ENCODE data around the gene SLC35F1. TPM values are rescaled to one million over a fixed set of nuclear protein-coding genes. Genes with fewer than 3 reads are reported as not detected.

SLC35F1 gene
- total and polyA plus RNA-seq, 9 of the 15 experiments (the other 6 are each of a cell fraction or from before 2014, with no cell fraction given), result 0.03 to 0.06 TPM; not detected in 7

DNA sequence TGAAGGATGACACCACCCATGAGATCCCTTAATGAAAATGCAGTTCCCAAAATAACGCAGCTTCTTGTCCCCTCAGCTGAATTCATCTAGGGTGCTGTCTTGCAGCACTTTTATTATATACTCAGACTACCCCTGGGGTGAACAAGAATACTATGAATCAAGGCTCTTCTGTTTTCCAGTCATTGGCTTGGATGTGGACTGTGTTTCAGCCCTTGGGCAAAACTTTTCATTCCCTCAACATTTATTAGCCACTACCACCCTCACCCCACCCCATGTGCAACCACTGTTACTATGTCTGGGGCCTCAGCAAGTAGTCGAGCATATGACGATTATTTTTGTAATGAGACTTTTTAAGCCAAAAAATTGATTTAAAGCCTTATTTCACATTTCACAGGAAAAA is 321.8 kb downstream of the SLC35F1 start:
- no peak for ATAC-seq
- no peak for FAIRE-seq
- POLR2A ChIA-PET, result no interaction called here
- Histone ChIP-seq H3K9me1 (ENCODE audit: control insufficient read depth, insufficient read depth, low read length) (no peaks in the 10 kb centered on the region), H3K27ac (ENCODE audit: extremely low read depth, low read depth, low read length) (no peak overlapping the region), H3K36me3 (ENCODE audit: control insufficient read depth, insufficient read depth, low read length) (no peaks in the 10 kb centered on the region), H3K9me3 (replicated peaks; ENCODE audit: control insufficient read depth, insufficient read depth, low read depth, low read length) (no peaks in the 10 kb centered on the region), H4K20me1 (replicated peaks; ENCODE audit: control insufficient read depth, insufficient read depth, low read length) (no peaks in the 10 kb centered on the region), H3K4me1 (replicated peaks in 1 of 2; ENCODE audit: control insufficient read depth in 2 of 2, insufficient read depth in 2 of 2, low read length in 2 of 2) (no peaks in the 10 kb centered on the region), H2AFZ (ENCODE audit: low read depth, low read length) (no peak overlapping the region), H3K27me3 (ENCODE audit: control insufficient read depth in 2 of 2, insufficient read depth in 2 of 2, low read length in 2 of 2) (no peaks in the 10 kb centered on the region), H3K4me2 (ENCODE audit: insufficient read depth, low read length) (no peak overlapping the region), H3K79me2 (ENCODE audit: control insufficient read depth, insufficient read depth, low read length) (no peaks in the 10 kb centered on the region), H3K4me3 (no peak overlapping the region), H3K9ac (ENCODE audit: insufficient read depth in 1 of 2, low read depth in 2 of 2, low read length in 2 of 2) (no peak overlapping the region)
- CTCF ChIA-PET (ENCODE audit: low intra/inter-chr PET ratio), result no interaction called here
- intact Hi-C loops (cut with micrococcal nuclease), result no loop called here
- BruUV-seq (replicated peaks), result no TSS peak
- WGBS (ENCODE audit: insufficient coverage, low coverage, missing lambda C conversion rate), result 4% methylated on average over 2 of the region's 3 CpGs
- DNase-seq (ENCODE audit: extremely low read depth in 1 of 4, low spot score in 3 of 4), result no peak
- no peak for TF ChIP-seq HOXB6 (CRISPR knock-in tag; IDR thresholded peaks at IDR 0.05; ENCODE audit: borderline replicate concordance)
- TF ChIP-seq RNF2 (IDR thresholded peaks at IDR 0.05), result no peak
- TF ChIP-seq ELF2 (CRISPR knock-in tag; IDR thresholded peaks at IDR 0.05), result no peak
- TF ChIP-seq HEY1 (CRISPR knock-in tag; IDR thresholded peaks at IDR 0.05; ENCODE audit: borderline replicate concordance), result no peak
- no peak for TF ChIP-seq NCOA6 (IDR thresholded peaks at IDR 0.05)
- TF ChIP-seq KLF13 (tag; IDR thresholded peaks at IDR 0.05; ENCODE audit: borderline replicate concordance, low read depth), result no peak
- TF ChIP-seq NELFE (IDR thresholded peaks at IDR 0.05; ENCODE audit: insufficient read depth, insufficient read length), result no peak
- TF ChIP-seq PHB2 (IDR thresholded peaks at IDR 0.05; ENCODE audit: low read depth), result no peak
- TF ChIP-seq TAF15 (IDR thresholded peaks at IDR 0.05; ENCODE audit: low read depth, low read length), result no peak
- no peak for TF ChIP-seq JUND (IDR thresholded peaks at IDR 0.05; ENCODE audit: borderline replicate concordance, low read depth, low read length)
- TF ChIP-seq JUND (tag; IDR thresholded peaks at IDR 0.05; ENCODE audit: borderline replicate concordance, low read depth, low read length), result no peak
- no peak for TF ChIP-seq MTA1 (IDR thresholded peaks at IDR 0.05; ENCODE audit: borderline replicate concordance)
- no peak for TF ChIP-seq KAT2B (IDR thresholded peaks at IDR 0.05; ENCODE audit: low read depth, low read length)
- no peak for TF ChIP-seq PURB (CRISPR knock-in tag; IDR thresholded peaks at IDR 0.05; ENCODE audit: low read depth)
- TF ChIP-seq CBFA2T3 (IDR thresholded peaks at IDR 0.05), result no peak
- in situ Hi-C loops (cut with MboI), result no loop called here
